H9 (cell line): Measurements from ENCODE around the gene TEKT3. TPM values are rescaled to one million over a fixed set of nuclear protein-coding genes. Genes with fewer than 3 reads are reported as not detected.
A peak's percentile ranks its signal among the peaks of the same experiment; 100 is the strongest.

Experiments used
- DNase-seq: peaks from one replicate; pipeline ENCODE4 v3.0.0-alpha.2; 2017
- H2AFZ ChIP-seq: one replicate; pipeline ENCODE4 v1.6.1; 2013; ENCODE audit warnings: mild to moderate bottlenecking, low read length, control low read depth, moderate library complexity
- H2AK5ac ChIP-seq: 2 replicates; pipeline ENCODE4 v1.6.1; 2013; ENCODE audit warnings: low read length, control low read depth, mixed read lengths; ENCODE audit not compliant: insufficient read length
- H2BK120ac ChIP-seq: one replicate; pipeline ENCODE4 v1.6.1; 2013; ENCODE audit warnings: low read depth, mild to moderate bottlenecking, low read length, control low read depth, inconsistent platforms; ENCODE audit not compliant: poor library complexity, severe bottlenecking
- H2BK12ac ChIP-seq: 2 replicates; pipeline ENCODE4 v1.6.1; 2013; ENCODE audit warnings: low read length, control low read depth, mixed read lengths, low read depth; ENCODE audit not compliant: insufficient read length
- H2BK15ac ChIP-seq: 2 replicates; pipeline ENCODE4 v1.6.1; 2013; ENCODE audit warnings: low read depth, low read length, control low read depth
- H2BK20ac ChIP-seq: one replicate; pipeline ENCODE4 v1.6.1; 2013; ENCODE audit warnings: low read depth, mild to moderate bottlenecking, low read length, control low read depth, inconsistent platforms; ENCODE audit not compliant: poor library complexity, severe bottlenecking
- H2BK5ac ChIP-seq: 2 replicates; pipeline ENCODE4 v1.6.1; 2013; ENCODE audit warnings: low read length, control low read depth, mixed read lengths; ENCODE audit not compliant: insufficient read length
- H3K14ac ChIP-seq: 2 replicates; pipeline ENCODE4 v1.6.1; 2013; ENCODE audit warnings: low read length, control low read depth; ENCODE audit not compliant: insufficient read depth
- H3K18ac ChIP-seq: 2 replicates; pipeline ENCODE4 v1.6.1; 2013; ENCODE audit warnings: low read depth, mild to moderate bottlenecking, mixed read lengths, low read length, control low read depth; ENCODE audit not compliant: insufficient read length
- H3K23ac ChIP-seq: 2 replicates; pipeline ENCODE4 v1.6.1; 2013; ENCODE audit warnings: low read length, control low read depth, mixed read lengths, low read depth; ENCODE audit not compliant: insufficient read length
- H3K23me2 ChIP-seq: 2 replicates; pipeline ENCODE4 v1.6.1; 2013; ENCODE audit warnings: low read depth, mild to moderate bottlenecking, mixed read lengths, low read length, control low read depth; ENCODE audit not compliant: insufficient read length, poor library complexity, severe bottlenecking
- H3K27ac ChIP-seq: 2 replicates; pipeline ENCODE4 v1.5.1; 2013; ENCODE audit warnings: low read length, control low read depth, mixed read lengths, low read depth; ENCODE audit not compliant: insufficient read length
- H3K27me3 ChIP-seq: 2 replicates; pipeline ENCODE4 v1.6.1; 2013; ENCODE audit warnings: low read length, control low read depth, inconsistent platforms; ENCODE audit not compliant: insufficient read depth
- H3K4ac ChIP-seq: 2 replicates; pipeline ENCODE4 v1.6.1; 2013; ENCODE audit warnings: low read depth, mild to moderate bottlenecking, control low read depth, inconsistent platforms, low read length, moderate library complexity
- H3K4me1 ChIP-seq: 2 replicates; pipeline ENCODE4 v1.6.1; 2013; ENCODE audit warnings: low read length, control low read depth, inconsistent platforms; ENCODE audit not compliant: insufficient read depth
- H3K4me2 ChIP-seq: 2 replicates; pipeline ENCODE4 v1.6.1; 2013; ENCODE audit warnings: low read length, control low read depth, mixed read lengths; ENCODE audit not compliant: insufficient read length, insufficient read depth
- H3K56ac ChIP-seq: 2 replicates; pipeline ENCODE4 v1.6.1; 2013; ENCODE audit warnings: low read depth, mild to moderate bottlenecking, mixed read lengths, low read length, control low read depth; ENCODE audit not compliant: insufficient read length
- H3K79me1 ChIP-seq: 2 replicates; pipeline ENCODE4 v1.6.1; 2013; ENCODE audit warnings: low read depth, mild to moderate bottlenecking, moderate library complexity, low read length, control low read depth, inconsistent platforms; ENCODE audit not compliant: insufficient read depth, poor library complexity, severe bottlenecking
- H3K79me2 ChIP-seq: 2 replicates; pipeline ENCODE4 v1.6.1; 2013; ENCODE audit warnings: low read length, control low read depth, inconsistent platforms; ENCODE audit not compliant: insufficient read depth
- H3K9ac ChIP-seq: 2 replicates; pipeline ENCODE4 v1.6.1; 2013; ENCODE audit warnings: low read length, control low read depth, mixed read lengths; ENCODE audit not compliant: insufficient read length; ENCODE audit errors: extremely low read depth
- H3K9me3 ChIP-seq: one replicate; pipeline ENCODE4 v1.6.1; 2013; ENCODE audit warnings: low read depth, low read length, inconsistent platforms; ENCODE audit not compliant: control insufficient read depth
- H3T11ph ChIP-seq: one replicate; pipeline ENCODE4 v1.6.1; 2013; ENCODE audit warnings: mild to moderate bottlenecking, low read length, control low read depth, inconsistent platforms
- H4K20me1 ChIP-seq: one replicate; pipeline ENCODE4 v1.6.1; 2013; ENCODE audit not compliant: control insufficient read depth, insufficient read length, insufficient read depth
- H4K5ac ChIP-seq: 2 replicates; pipeline ENCODE4 v1.6.1; 2013; ENCODE audit warnings: low read depth, mild to moderate bottlenecking, mixed read lengths, low read length, control low read depth; ENCODE audit not compliant: insufficient read length
- H4K8ac ChIP-seq: replicated peaks from 2 replicates; pipeline ENCODE4 v1.6.1; 2013; ENCODE audit warnings: low read length, control low read depth, mixed read lengths, low read depth; ENCODE audit not compliant: insufficient read length
- H4K91ac ChIP-seq: 2 replicates; pipeline ENCODE4 v1.6.1; 2013; ENCODE audit warnings: low read depth, mild to moderate bottlenecking, moderate library complexity, mixed read lengths, low read length, control low read depth; ENCODE audit not compliant: insufficient read length
- H3K27ac Mint-ChIP-seq, 3 experiments: 2 replicates in 2 of 3; 3 replicates in 1 of 3; pipeline ENCODE4 v1.8.0; 2020 to 2021; ENCODE audit warnings: mixed read lengths in 3 of 3, mild to moderate bottlenecking in 1 of 3, moderate library complexity in 1 of 3
- H3K27me3 Mint-ChIP-seq: 2 replicates; pipeline ENCODE4 v1.8.0; 2021; ENCODE audit warnings: low read depth, mild to moderate bottlenecking, moderate library complexity, mixed read lengths
- H3K36me3 Mint-ChIP-seq, 3 experiments: 2 replicates in 2 of 3; 3 replicates in 1 of 3; pipeline ENCODE4 v1.8.0; 2020 to 2021; ENCODE audit warnings: low read depth in 3 of 3, mixed read lengths in 3 of 3; ENCODE audit not compliant: insufficient read depth in 1 of 3
- H3K4me1 Mint-ChIP-seq, 2 experiments: 2 replicates each; pipeline ENCODE4 v1.8.0; 2020; ENCODE audit warnings: mixed read lengths in 2 of 2
- H3K4me3 Mint-ChIP-seq, 2 experiments: 2 replicates in 1 of 2; 3 replicates in 1 of 2; pipeline ENCODE4 v1.8.0; 2020 to 2021; ENCODE audit warnings: mild to moderate bottlenecking in 2 of 2, mixed read lengths in 2 of 2, moderate library complexity in 1 of 2
- H3K9me3 Mint-ChIP-seq, 2 experiments: 2 replicates in 1 of 2; 3 replicates in 1 of 2; pipeline ENCODE4 v1.8.0; 2020; ENCODE audit warnings: mild to moderate bottlenecking in 2 of 2, mixed read lengths in 2 of 2, moderate library complexity in 1 of 2
- WGBS: extraction: QIAGEN DNeasy Blood & Tissue Kit; methylation state at CpG from one replicate; pipeline ENCODE4 v1.1.7; 2013; ENCODE audit warnings: missing lambda C conversion rate, low lambda C conversion rate, mixed read lengths; ENCODE audit not compliant: insufficient read length; ENCODE audit errors: extremely low coverage; 5-methylcytosine and 5-hydroxymethylcytosine counted together
- long read RNA-seq: library from polyadenylated mRNA; unstranded; transcript quantifications from one replicate; pipeline ENCODE4 v2.0.0, GENCODE V29; 2020
- total RNA-seq: library from RNA; stranded (reverse); gene quantifications from 2 replicates; pipeline ENCODE4 v1.2.1, GENCODE V29; 2021
- TF ChIP-seq, protein P1 (sequence below): fragments of 200-600 bp; sonication (generic); conservative IDR thresholded peaks from 3 replicates; pipeline ENCODE4 v1.8.0; 2021; ENCODE audit warnings: antibody characterized with exemption, mild to moderate bottlenecking

Gene TEKT3
- 0.42 and 0.57 TPM in 2 replicates for total RNA-seq
- long read RNA-seq = 0 reads

DNA sequence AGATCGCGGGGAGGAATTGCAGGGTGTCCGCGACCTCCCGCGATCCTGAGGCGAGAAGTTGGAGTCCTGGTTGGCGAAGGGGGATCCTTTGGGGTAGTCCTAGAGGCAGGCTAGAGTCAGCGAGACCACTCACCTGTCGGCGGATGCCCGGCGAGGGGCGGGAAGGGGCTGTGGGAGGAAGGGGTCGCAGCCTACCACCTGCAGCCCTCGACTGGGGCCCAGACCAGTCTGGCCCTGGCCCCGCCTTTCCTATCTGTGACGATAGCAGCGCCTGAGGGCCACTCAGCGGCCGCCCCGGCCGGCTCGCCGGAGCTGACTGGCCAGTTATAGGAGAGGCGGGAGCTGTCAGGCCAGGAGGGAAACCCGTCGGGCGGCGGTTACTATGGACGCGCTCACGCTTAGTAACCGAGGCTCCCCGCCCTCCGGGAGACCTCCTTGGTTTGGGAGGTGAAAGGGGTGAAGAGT, at the start of gene TEKT3:
Gene TEKT3, minus strand, starts transcription at position 213 of the 465 bp plus-strand sequence. CDS start 10,012 bp downstream, outside the sequence.
- Histone ChIP-seq H3K4me1 (0 out of 2 replicates have a peak, but pooled peaks cover 1% of the 10 kb centered on the region), H3K14ac (no peak within 1 kb of the TSS), H2BK120ac (no peak within 1 kb of the TSS), H4K91ac (no peak within 1 kb of the TSS), H2BK15ac (no peak within 1 kb of the TSS), H3K23ac (no peak within 1 kb of the TSS), H4K5ac (no peak within 1 kb of the TSS), H3K79me1 (no peaks in the 10 kb centered on the region), H3K79me2 (no peaks in the 10 kb centered on the region), H3K9ac (no peak within 1 kb of the TSS), H4K20me1 (no peaks in the 10 kb centered on the region), H3K23me2 (peaks cover 6% of the 10 kb centered on the region), H2BK20ac (no peak within 1 kb of the TSS), H3K18ac (no peak within 1 kb of the TSS), H2AFZ (peak within 1 kb of the TSS; percentile 1), H4K8ac (no peak within 1 kb of the TSS), H3K9me3 (no peaks in the 10 kb centered on the region), H3K4me2 (peak within 1 kb of the TSS; percentile 86), H2BK12ac (no peak within 1 kb of the TSS), H3K4ac (no peak within 1 kb of the TSS), H3K27me3 (no peaks in the 10 kb centered on the region), H2BK5ac (no peak within 1 kb of the TSS), H3K56ac (no peak within 1 kb of the TSS), H3T11ph (no peak within 1 kb of the TSS), H2AK5ac (no peak within 1 kb of the TSS), H3K27ac (no peak within 1 kb of the TSS)
- Mint-ChIP-seq H3K27me3 (peaks cover 68% of the 10 kb centered on the region), H3K27ac (no peak within 1 kb of the TSS; a peak in 1 of 7 replicates), H3K36me3 (peaks cover 0 to 9% (median 2%) of the 10 kb centered on the region in 3 experiments; a peak in 3 of 7 replicates), H3K9me3 (peaks cover 2 to 6% of the 10 kb centered on the region in 2 experiments; a peak in 2 of 5 replicates), H3K4me1 (peaks cover 8 to 10% of the 10 kb centered on the region in 2 experiments; a peak in 3 of 4 replicates), H3K4me3 (peak within 1 kb of the TSS; percentile 84 to 91)
- peak; percentile 99 for DNase-seq
- TF ChIP-seq, protein P1, sequence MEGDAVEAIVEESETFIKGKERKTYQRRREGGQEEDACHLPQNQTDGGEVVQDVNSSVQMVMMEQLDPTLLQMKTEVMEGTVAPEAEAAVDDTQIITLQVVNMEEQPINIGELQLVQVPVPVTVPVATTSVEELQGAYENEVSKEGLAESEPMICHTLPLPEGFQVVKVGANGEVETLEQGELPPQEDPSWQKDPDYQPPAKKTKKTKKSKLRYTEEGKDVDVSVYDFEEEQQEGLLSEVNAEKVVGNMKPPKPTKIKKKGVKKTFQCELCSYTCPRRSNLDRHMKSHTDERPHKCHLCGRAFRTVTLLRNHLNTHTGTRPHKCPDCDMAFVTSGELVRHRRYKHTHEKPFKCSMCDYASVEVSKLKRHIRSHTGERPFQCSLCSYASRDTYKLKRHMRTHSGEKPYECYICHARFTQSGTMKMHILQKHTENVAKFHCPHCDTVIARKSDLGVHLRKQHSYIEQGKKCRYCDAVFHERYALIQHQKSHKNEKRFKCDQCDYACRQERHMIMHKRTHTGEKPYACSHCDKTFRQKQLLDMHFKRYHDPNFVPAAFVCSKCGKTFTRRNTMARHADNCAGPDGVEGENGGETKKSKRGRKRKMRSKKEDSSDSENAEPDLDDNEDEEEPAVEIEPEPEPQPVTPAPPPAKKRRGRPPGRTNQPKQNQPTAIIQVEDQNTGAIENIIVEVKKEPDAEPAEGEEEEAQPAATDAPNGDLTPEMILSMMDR = no peak
- no CpG with 5 or more reads among the region's 36 CpGs for WGBS
